HEK293 (cell line): ENCODE data around the gene MED16.

ENCODE experiments used
- CTCF ChIA-PET: fragments of 350-600 bp; formaldehyde crosslinking; extraction: SDS; loops from one replicate; lab custom pipeline; 2021; ENCODE audit warnings: antibody characterized with exemption; lab: Yijun Ruan, JAX
- POLR2A ChIA-PET: fragments of 300-600 bp; formaldehyde crosslinking; extraction: SDS; loops from one replicate; lab custom pipeline; 2020; ENCODE audit warnings: antibody characterized with exemption, inconsistent platforms; lab: Yijun Ruan, JAX
- H3K27ac ChIP-seq: fragments of 200-500 bp; sonication (Bioruptor generic); 2 replicates; pipeline ENCODE4 v1.5.1; 2014; ENCODE audit warnings: low read depth, low read length, control low read depth, inconsistent platforms; ENCODE audit errors: extremely low read depth
- H3K36me3 ChIP-seq, 2 experiments: fragments of 200-500 bp in 1 of 2; sonication (Bioruptor generic) in 1 of 2; 1 replicate in 1 of 2; 2 replicates in 1 of 2; pipeline ENCODE4 v1.5.1; 2014 to 2017; ENCODE audit warnings: inconsistent platforms in 2 of 2, low read length in 2 of 2; ENCODE audit not compliant: control insufficient read depth in 2 of 2, insufficient read depth in 1 of 2
- H3K4me1 ChIP-seq: fragments of 200-500 bp; sonication (Bioruptor generic); 2 replicates; pipeline ENCODE4 v1.5.1; 2014; ENCODE audit warnings: mild to moderate bottlenecking, low read length, inconsistent platforms; ENCODE audit not compliant: control insufficient read depth, insufficient read depth
- H3K4me3 ChIP-seq: 2 replicates; pipeline ENCODE4 v1.5.1; 2011; ENCODE audit warnings: low read depth, mild to moderate bottlenecking, control low read depth, low read length, moderate library complexity
- H3K9me3 ChIP-seq: fragments of 200-500 bp; sonication (Bioruptor generic); 2 replicates; pipeline ENCODE4 v1.5.1; 2014; ENCODE audit warnings: low read depth, low read length, inconsistent platforms; ENCODE audit not compliant: control insufficient read depth, insufficient read depth
- WT1 ChIP-seq: fragments of 450-650 bp; formaldehyde crosslinking; IDR thresholded peaks from 2 replicates; pipeline ENCODE4 v1.5.1; 2016; ENCODE audit warnings: missing biosample characterization, missing genetic modification characterization
- ZBTB6 ChIP-seq: fragments of 450-650 bp; formaldehyde crosslinking; IDR thresholded peaks from 2 replicates; pipeline ENCODE4 v1.5.1; 2017; ENCODE audit warnings: missing biosample characterization, missing genetic modification characterization
- ZNF239 ChIP-seq: fragments of 450-650 bp; formaldehyde crosslinking; IDR thresholded peaks from 2 replicates; pipeline ENCODE4 v1.5.1; 2016; ENCODE audit warnings: missing biosample characterization, missing genetic modification characterization
- ZNF274 ChIP-seq, 2 experiments: fragments of 200-500 bp in 1 of 2; fragments of 450-650 bp in 1 of 2; sonication (Bioruptor generic) in 1 of 2; formaldehyde crosslinking in 1 of 2; IDR thresholded peaks; 2 replicates each; pipeline versions ENCODE4 v1.5.1 to v1.6.1; 2014 to 2016; ENCODE audit warnings: borderline replicate concordance in 1 of 2, inconsistent platforms in 1 of 2, low read length in 1 of 2, missing biosample characterization in 1 of 2, missing genetic modification characterization in 1 of 2
- ZNF280D ChIP-seq: fragments of 450-650 bp; formaldehyde crosslinking; IDR thresholded peaks from 2 replicates; pipeline ENCODE4 v1.5.1; 2016; ENCODE audit warnings: missing biosample characterization, missing genetic modification characterization
- ZNF433 ChIP-seq: fragments of 450-650 bp; formaldehyde crosslinking; IDR thresholded peaks from 2 replicates; pipeline ENCODE4 v1.5.1; 2016; ENCODE audit warnings: missing biosample characterization, missing genetic modification characterization, low read depth
- ZNF521 ChIP-seq: fragments of 450-650 bp; formaldehyde crosslinking; IDR thresholded peaks from 2 replicates; pipeline ENCODE4 v1.5.1; 2017; ENCODE audit warnings: missing biosample characterization, mild to moderate bottlenecking, missing genetic modification characterization
- ZNF529 ChIP-seq: fragments of 450-650 bp; formaldehyde crosslinking; IDR thresholded peaks from 2 replicates; pipeline ENCODE4 v1.5.1; 2017; ENCODE audit warnings: missing genetic modification characterization, missing biosample characterization; ENCODE audit not compliant: insufficient replicate concordance
- ZNF621 ChIP-seq: fragments of 450-650 bp; formaldehyde crosslinking; IDR thresholded peaks from 2 replicates; pipeline ENCODE4 v1.5.1; 2017; ENCODE audit warnings: missing biosample characterization, missing genetic modification characterization
- ZNF645 ChIP-seq: fragments of 450-650 bp; formaldehyde crosslinking; IDR thresholded peaks from 2 replicates; pipeline ENCODE4; 2016; ENCODE audit warnings: missing biosample characterization, missing genetic modification characterization
- ZNF837 ChIP-seq: fragments of 450-650 bp; formaldehyde crosslinking; IDR thresholded peaks from 2 replicates; pipeline ENCODE4 v1.5.1; 2016; ENCODE audit warnings: missing biosample characterization, missing genetic modification characterization
- ZXDB ChIP-seq: fragments of 450-650 bp; formaldehyde crosslinking; IDR thresholded peaks from 2 replicates; pipeline ENCODE4 v1.5.1; 2016; ENCODE audit warnings: missing biosample characterization, missing genetic modification characterization
- TF ChIP-seq, protein P1 (sequence below): fragments of 450-650 bp; formaldehyde crosslinking; IDR thresholded peaks from 2 replicates; pipeline ENCODE4 v1.5.0; 2017; ENCODE audit warnings: missing biosample characterization, missing genetic modification characterization, borderline replicate concordance
- TF ChIP-seq, protein P2 (sequence below): fragments of 450-650 bp; formaldehyde crosslinking; IDR thresholded peaks from 2 replicates; pipeline ENCODE4 v1.5.1; 2016; ENCODE audit warnings: missing biosample characterization, missing genetic modification characterization
- TF ChIP-seq, protein P3 (sequence below): fragments of 450-650 bp; formaldehyde crosslinking; optimal IDR thresholded peaks from 2 replicates; pipeline ENCODE3; 2016; ENCODE audit warnings: missing biosample characterization, mild to moderate bottlenecking, missing genetic modification characterization

MED16 gene

GRCh38 chr19:887072-887471, 5.9 kb downstream of the MED16 start (continued):
- no peak for TF ChIP-seq ZNF433
- no peak for TF ChIP-seq ZNF645 (tag by site-specific recombination)
- TF ChIP-seq, protein P1, sequence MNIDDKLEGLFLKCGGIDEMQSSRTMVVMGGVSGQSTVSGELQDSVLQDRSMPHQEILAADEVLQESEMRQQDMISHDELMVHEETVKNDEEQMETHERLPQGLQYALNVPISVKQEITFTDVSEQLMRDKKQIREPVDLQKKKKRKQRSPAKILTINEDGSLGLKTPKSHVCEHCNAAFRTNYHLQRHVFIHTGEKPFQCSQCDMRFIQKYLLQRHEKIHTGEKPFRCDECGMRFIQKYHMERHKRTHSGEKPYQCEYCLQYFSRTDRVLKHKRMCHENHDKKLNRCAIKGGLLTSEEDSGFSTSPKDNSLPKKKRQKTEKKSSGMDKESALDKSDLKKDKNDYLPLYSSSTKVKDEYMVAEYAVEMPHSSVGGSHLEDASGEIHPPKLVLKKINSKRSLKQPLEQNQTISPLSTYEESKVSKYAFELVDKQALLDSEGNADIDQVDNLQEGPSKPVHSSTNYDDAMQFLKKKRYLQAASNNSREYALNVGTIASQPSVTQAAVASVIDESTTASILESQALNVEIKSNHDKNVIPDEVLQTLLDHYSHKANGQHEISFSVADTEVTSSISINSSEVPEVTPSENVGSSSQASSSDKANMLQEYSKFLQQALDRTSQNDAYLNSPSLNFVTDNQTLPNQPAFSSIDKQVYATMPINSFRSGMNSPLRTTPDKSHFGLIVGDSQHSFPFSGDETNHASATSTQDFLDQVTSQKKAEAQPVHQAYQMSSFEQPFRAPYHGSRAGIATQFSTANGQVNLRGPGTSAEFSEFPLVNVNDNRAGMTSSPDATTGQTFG (tag by site-specific recombination) = no peak
- TF ChIP-seq WT1 (tag by site-specific recombination) = no peak
- TF ChIP-seq ZXDB = no peak
- no peak for TF ChIP-seq ZNF837

DNA sequence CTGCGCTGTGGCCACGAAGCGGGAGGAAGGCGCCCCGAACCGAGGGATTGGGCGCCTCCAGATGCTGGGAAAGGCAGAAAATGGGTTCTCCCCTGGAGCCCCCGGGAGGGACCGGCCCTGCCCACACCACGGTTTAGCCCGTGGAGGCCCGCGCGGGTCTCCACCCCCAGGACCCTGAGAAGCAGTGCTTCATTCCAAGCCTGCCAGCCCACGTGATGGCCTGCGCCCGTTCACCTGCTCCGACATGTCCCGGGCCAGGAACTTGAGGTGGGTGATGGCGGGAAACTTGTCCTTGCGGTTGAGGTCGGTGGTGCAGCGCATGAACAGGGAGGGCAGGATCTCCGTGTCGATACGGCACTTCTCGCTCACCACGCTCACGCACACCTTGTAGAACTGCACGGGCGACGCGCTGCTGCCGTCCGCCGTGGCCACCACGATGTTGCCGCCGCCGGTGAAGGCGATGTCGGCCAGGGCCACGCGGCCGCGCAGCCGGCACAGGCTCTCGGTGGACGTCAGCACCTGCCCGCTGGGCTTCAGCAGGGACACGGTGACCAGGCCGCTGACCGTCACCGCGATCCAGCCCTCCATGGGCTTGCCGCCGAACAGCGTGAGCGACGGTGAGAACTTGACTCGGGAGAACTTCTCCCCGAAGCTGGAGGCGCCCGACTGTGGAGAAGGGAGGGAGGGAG, 7.3 kb downstream of the MED16 start:
- ChIA-PET POLR2A (no interaction called here), CTCF (no interaction called here)
- H3K4me3 ChIP-seq = no peak overlapping the region
- TF ChIP-seq ZNF280D (tag by site-specific recombination) (no peak), ZNF274 (IDR thresholded peaks at IDR 0.05; ENCODE audit: low read length) (no peak), ZNF274 (tag by site-specific recombination; IDR thresholded peaks at IDR 0.05; ENCODE audit: borderline replicate concordance) (no peak), ZNF621 (tag by site-specific recombination) (no peak), ZBTB6 (tag by site-specific recombination) (no peak), ZNF521 (tag by site-specific recombination) (no peak), ZNF529 (tag by site-specific recombination) (no peak), ZNF239 (tag by site-specific recombination) (no peak)
- TF ChIP-seq, protein P2, sequence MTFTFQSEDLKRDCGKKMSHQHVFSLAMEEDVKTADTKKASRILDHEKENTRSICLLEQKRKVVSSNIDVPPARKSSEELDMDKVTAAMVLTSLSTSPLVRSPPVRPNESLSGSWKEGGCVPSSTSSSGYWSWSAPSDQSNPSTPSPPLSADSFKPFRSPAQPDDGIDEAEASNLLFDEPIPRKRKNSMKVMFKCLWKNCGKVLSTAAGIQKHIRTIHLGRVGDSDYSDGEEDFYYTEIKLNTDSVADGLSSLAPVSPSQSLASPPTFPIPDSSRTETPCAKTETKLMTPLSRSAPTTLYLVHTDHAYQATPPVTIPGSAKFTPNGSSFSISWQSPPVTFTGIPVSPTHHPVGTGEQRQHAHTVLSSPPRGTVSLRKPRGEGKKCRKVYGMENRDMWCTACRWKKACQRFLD (tag by site-specific recombination) = no peak
- TF ChIP-seq, protein P3, sequence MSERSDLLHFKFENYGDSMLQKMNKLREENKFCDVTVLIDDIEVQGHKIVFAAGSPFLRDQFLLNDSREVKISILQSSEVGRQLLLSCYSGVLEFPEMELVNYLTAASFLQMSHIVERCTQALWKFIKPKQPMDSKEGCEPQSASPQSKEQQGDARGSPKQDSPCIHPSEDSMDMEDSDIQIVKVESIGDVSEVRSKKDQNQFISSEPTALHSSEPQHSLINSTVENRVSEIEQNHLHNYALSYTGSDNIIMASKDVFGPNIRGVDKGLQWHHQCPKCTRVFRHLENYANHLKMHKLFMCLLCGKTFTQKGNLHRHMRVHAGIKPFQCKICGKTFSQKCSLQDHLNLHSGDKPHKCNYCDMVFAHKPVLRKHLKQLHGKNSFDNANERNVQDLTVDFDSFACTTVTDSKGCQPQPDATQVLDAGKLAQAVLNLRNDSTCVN (tag by site-specific recombination) = no peak
- H3K9me3 ChIP-seq = no peaks in the 10 kb centered on the region
- peaks cover 4 to 87% of the 10 kb centered on the region in 2 experiments; a peak in 2 of 3 replicates for H3K36me3 ChIP-seq
- no peak overlapping the region for H3K27ac ChIP-seq
- no peaks in the 10 kb centered on the region for H3K4me1 ChIP-seq
